Smooth muscle cell (in vitro differentiated cells): ENCODE results near the gene LIMS2. TPM values are rescaled to one million over a fixed set of nuclear protein-coding genes. Genes with fewer than 3 reads are reported as not detected.

Experiments used
- DNase-seq: peaks from one replicate; lab custom pipeline; 2025; ENCODE audit not compliant: unreplicated experiment; lab: John Stamatoyannopoulos, UW
- H2AFZ ChIP-seq: fragments of 200-600 bp; sonication (generic); 2 replicates; pipeline ENCODE4 v1.6.0; 2016; ENCODE audit warnings: antibody characterized with exemption, low read depth, mild to moderate bottlenecking
- H3F3A ChIP-seq: fragments of 200-600 bp; sonication (generic); 2 replicates; pipeline ENCODE4 v1.6.0; 2017; ENCODE audit warnings: antibody characterized with exemption, low read depth
- H3K27ac ChIP-seq: fragments of 200-600 bp; sonication (generic); 2 replicates; pipeline ENCODE4 v1.5.1; 2016; ENCODE audit warnings: low read depth, mild to moderate bottlenecking
- H3K27me3 ChIP-seq: fragments of 200-600 bp; sonication (generic); 2 replicates; pipeline ENCODE4 v1.6.1; 2016; ENCODE audit warnings: low read depth, mild to moderate bottlenecking
- H3K36me3 ChIP-seq: fragments of 200-600 bp; sonication (generic); 2 replicates; pipeline ENCODE4 v1.5.1; 2016; ENCODE audit warnings: low read depth
- H3K4me1 ChIP-seq: fragments of 200-600 bp; sonication (generic); 2 replicates; pipeline ENCODE4 v1.5.1; 2016; ENCODE audit warnings: low read depth
- H3K4me2 ChIP-seq: fragments of 200-600 bp; sonication (generic); 2 replicates; pipeline ENCODE4 v1.6.0; 2016; ENCODE audit warnings: mild to moderate bottlenecking
- H3K4me3 ChIP-seq: fragments of 200-600 bp; sonication (generic); 2 replicates; pipeline ENCODE4 v1.5.1; 2016; ENCODE audit warnings: mild to moderate bottlenecking
- H3K79me2 ChIP-seq: fragments of 200-600 bp; sonication (generic); 2 replicates; pipeline ENCODE4 v1.6.0; 2016; ENCODE audit warnings: low read depth, mild to moderate bottlenecking
- H3K9ac ChIP-seq: fragments of 200-600 bp; sonication (generic); 2 replicates; pipeline ENCODE4 v1.6.0; 2016; ENCODE audit warnings: low read depth
- H3K9me3 ChIP-seq: fragments of 200-600 bp; sonication (generic); replicated peaks from 2 replicates; pipeline ENCODE4 v1.5.1; 2016; ENCODE audit warnings: low read depth
- H4K20me1 ChIP-seq: fragments of 200-600 bp; sonication (generic); 2 replicates; pipeline ENCODE4 v1.6.0; 2016; ENCODE audit warnings: low read depth
- CTCF ChIP-seq: fragments of 200-600 bp; sonication (generic); IDR thresholded peaks from 2 replicates; pipeline ENCODE4 v1.5.1; 2017; ENCODE audit warnings: borderline replicate concordance, mild to moderate bottlenecking, antibody characterized with exemption; ENCODE audit not compliant: insufficient read depth, poor library complexity, severe bottlenecking
- WGBS: methylation state at CpG from one replicate; pipeline ENCODE4 v1.1.7; 2016; ENCODE audit warnings: low lambda C conversion rate; 5-methylcytosine and 5-hydroxymethylcytosine counted together
- polyA plus RNA-seq: library from polyadenylated mRNA; unstranded; fragments of >200 nt; fragmentation: Nextera tagmentation; extraction: Ambion mirVana; gene quantifications from 2 replicates; pipeline ENCODE4 v1.2.1, GENCODE V29; 2016
- total RNA-seq: library from RNA; depleted of rRNA; stranded (reverse); fragments of >200 nt; gene quantifications from 2 replicates; pipeline ENCODE4 v1.2.3, GENCODE V29; 2014

Gene LIMS2
- total and polyA plus RNA-seq, 2 experiments from 2014 or later, result 8.4 to 22.3 TPM

- Histone ChIP-seq H2AFZ (no peak overlapping the region), H3K79me2 (peaks cover 26% of the 10 kb centered on the region), H3K27me3 (peaks cover 16% of the 10 kb centered on the region), H3K27ac (no peak overlapping the region), H3K36me3 (no peaks in the 10 kb centered on the region), H3K4me1 (peaks cover 2% of the 10 kb centered on the region), H3K9ac (no peak overlapping the region), H3K4me3 (peak overlapping the region; percentile 44), H4K20me1 (peaks cover 71% of the 10 kb centered on the region), H3K4me2 (peak overlapping the region; percentile 80), H3K9me3 (no peaks in the 10 kb centered on the region), H3F3A (no peaks in the 10 kb centered on the region)
- WGBS, result 21% methylated on average over 52 of the region's 69 CpGs
- TF ChIP-seq CTCF, result no peak
- DNase-seq, result no peak
Measured at GRCh38 chr2:127664065-127664894, 11.1 kb downstream of the LIMS2 start.

GRCh38 chr2:127663566-127664064 lies 11.7 kb downstream of the LIMS2 start:
- no peak for DNase-seq
- Histone ChIP-seq H3K9ac (no peak overlapping the region), H3K79me2 (peaks cover 26% of the 10 kb centered on the region), H3K27ac (no peak overlapping the region), H4K20me1 (peaks cover 65% of the 10 kb centered on the region), H3K4me3 (peak overlapping the region; percentile 44), H3K4me2 (peak overlapping the region; percentile 80), H3K9me3 (no peaks in the 10 kb centered on the region), H3K27me3 (peaks cover 16% of the 10 kb centered on the region), H2AFZ (no peak overlapping the region), H3K4me1 (peaks cover 2% of the 10 kb centered on the region), H3F3A (no peaks in the 10 kb centered on the region), H3K36me3 (no peaks in the 10 kb centered on the region)
- no peak for TF ChIP-seq CTCF
- 91% methylated on average over 5 of the region's 6 CpGs for WGBS

- no peak for TF ChIP-seq CTCF
- H3K9me3 ChIP-seq, result no peaks in the 10 kb centered on the region
- H3K4me2 ChIP-seq, result no peak overlapping the region
- H3K4me1 ChIP-seq, result peaks cover 2% of the 10 kb centered on the region
- peaks cover 23% of the 10 kb centered on the region for H3K79me2 ChIP-seq
- no peaks in the 10 kb centered on the region for H3F3A ChIP-seq
- peaks cover 16% of the 10 kb centered on the region for H3K27me3 ChIP-seq
- 78% methylated on average over 9 of the region's 9 CpGs for WGBS
- no peak for DNase-seq
- no peak overlapping the region for H2AFZ ChIP-seq
- H3K36me3 ChIP-seq, result no peaks in the 10 kb centered on the region
- no peak overlapping the region for H3K9ac ChIP-seq
- peaks cover 66% of the 10 kb centered on the region for H4K20me1 ChIP-seq
- H3K4me3 ChIP-seq, result no peak overlapping the region
- no peak overlapping the region for H3K27ac ChIP-seq
Measured at GRCh38 chr2:127662937-127663565, 12.3 kb downstream of the LIMS2 start.
